SK-N-SH treated with all-trans-retinoic acid at 6 μM for 48 hours (cell line): ENCODE data around the gene PLEKHG5.

Experiments
- ATAC-seq: fragments of 200-7000 bp; cut with Tn5 transposase; 3 replicates; pipeline ENCODE4 v1.9.1; 2020; ENCODE audit warnings: mild to moderate bottlenecking, moderate library complexity
- ARNTL ChIP-seq: fragments of 450-650 bp; formaldehyde crosslinking; IDR thresholded peaks from 2 replicates; pipeline ENCODE4 v1.5.0; 2020; ENCODE audit warnings: low read depth, mild to moderate bottlenecking, moderate library complexity, borderline replicate concordance
- BACH2 ChIP-seq: fragments of 250-450 bp; sonication (Bioruptor Pico); IDR thresholded peaks from 2 replicates; pipeline ENCODE4 v1.9.0; 2021; ENCODE audit warnings: mild to moderate bottlenecking, borderline replicate concordance
- CREB5 ChIP-seq: fragments of 250-450 bp; sonication (Bioruptor Pico); IDR thresholded peaks from 2 replicates; pipeline ENCODE4 v1.5.1; 2020; ENCODE audit warnings: low read depth, mild to moderate bottlenecking, moderate library complexity
- ESRRG ChIP-seq: fragments of 250-450 bp; sonication (Bioruptor Pico); IDR thresholded peaks from 2 replicates; pipeline ENCODE4 v1.6.1; 2021; ENCODE audit warnings: mild to moderate bottlenecking
- GLIS3 ChIP-seq: fragments of 250-450 bp; sonication (Bioruptor Pico); IDR thresholded peaks from 2 replicates; pipeline ENCODE4 v1.5.0; 2020; ENCODE audit warnings: mild to moderate bottlenecking, moderate library complexity
- PPARA ChIP-seq: fragments of 250-450 bp; sonication (Bioruptor Pico); IDR thresholded peaks from 2 replicates; pipeline ENCODE4 v1.5.0; 2020; ENCODE audit warnings: mild to moderate bottlenecking, borderline replicate concordance
- SNAI2 ChIP-seq: fragments of 250-450 bp; sonication (Bioruptor Pico); IDR thresholded peaks from 2 replicates; pipeline ENCODE4 v1.5.0; 2020; ENCODE audit warnings: mild to moderate bottlenecking, moderate library complexity
- TOX ChIP-seq: fragments of 250-450 bp; sonication (Bioruptor Pico); IDR thresholded peaks from 2 replicates; pipeline ENCODE4 v1.8.0; 2021; ENCODE audit warnings: mild to moderate bottlenecking, moderate library complexity, borderline replicate concordance
- ZFP3 ChIP-seq: fragments of 250-450 bp; sonication (Bioruptor Pico); IDR thresholded peaks from 2 replicates; pipeline ENCODE4 v1.5.0; 2020; ENCODE audit warnings: mild to moderate bottlenecking, moderate library complexity
- ZFP30 ChIP-seq: fragments of 450-650 bp; formaldehyde crosslinking; IDR thresholded peaks from 2 replicates; pipeline ENCODE4 v1.5.0; 2022; ENCODE audit warnings: mild to moderate bottlenecking, moderate library complexity
- ZNF565 ChIP-seq: fragments of 450-650 bp; formaldehyde crosslinking; conservative IDR thresholded peaks from 2 replicates; pipeline ENCODE4 v1.5.0; 2020; ENCODE audit warnings: low read depth, mild to moderate bottlenecking, moderate library complexity
- ZNF70 ChIP-seq: fragments of 450-650 bp; formaldehyde crosslinking; IDR thresholded peaks from 2 replicates; pipeline ENCODE4 v1.5.0; 2020; ENCODE audit warnings: mild to moderate bottlenecking, moderate library complexity
- ZNF8 ChIP-seq: fragments of 450-650 bp; formaldehyde crosslinking; IDR thresholded peaks from 2 replicates; pipeline ENCODE4 v1.5.0; 2020; ENCODE audit warnings: mild to moderate bottlenecking, moderate library complexity
- TF ChIP-seq, protein P1 (sequence below): fragments of 250-450 bp; sonication (Bioruptor Pico); IDR thresholded peaks from 2 replicates; pipeline ENCODE4 v1.8.0; 2021; ENCODE audit warnings: low read depth, mild to moderate bottlenecking, moderate library complexity, borderline replicate concordance
- TF ChIP-seq, protein P2 (sequence below): fragments of 250-450 bp; sonication (Bioruptor Pico); IDR thresholded peaks from 2 replicates; pipeline ENCODE4 v1.5.1; 2021; ENCODE audit warnings: mild to moderate bottlenecking, moderate library complexity
- TF ChIP-seq, protein P3 (sequence below): fragments of 250-450 bp; sonication (Bioruptor Pico); IDR thresholded peaks from 2 replicates; pipeline ENCODE4 v1.5.0; 2020; ENCODE audit warnings: mild to moderate bottlenecking, moderate library complexity
- TF ChIP-seq, protein P4 (sequence below): fragments of 250-450 bp; sonication (Bioruptor Pico); IDR thresholded peaks from 2 replicates; pipeline ENCODE4 v1.8.0; 2020; ENCODE audit warnings: mild to moderate bottlenecking, moderate library complexity, borderline replicate concordance

Gene PLEKHG5

GRCh38 chr1:6500544-6501278, 9.2 kb upstream of the PLEKHG5 start:
- no peak for TF ChIP-seq ZNF70 (CRISPR knock-in tag)
- no peak for TF ChIP-seq BACH2 (CRISPR knock-in tag)
- TF ChIP-seq ZFP3 = no peak
- no peak for TF ChIP-seq PPARA
- TF ChIP-seq, protein P1, sequence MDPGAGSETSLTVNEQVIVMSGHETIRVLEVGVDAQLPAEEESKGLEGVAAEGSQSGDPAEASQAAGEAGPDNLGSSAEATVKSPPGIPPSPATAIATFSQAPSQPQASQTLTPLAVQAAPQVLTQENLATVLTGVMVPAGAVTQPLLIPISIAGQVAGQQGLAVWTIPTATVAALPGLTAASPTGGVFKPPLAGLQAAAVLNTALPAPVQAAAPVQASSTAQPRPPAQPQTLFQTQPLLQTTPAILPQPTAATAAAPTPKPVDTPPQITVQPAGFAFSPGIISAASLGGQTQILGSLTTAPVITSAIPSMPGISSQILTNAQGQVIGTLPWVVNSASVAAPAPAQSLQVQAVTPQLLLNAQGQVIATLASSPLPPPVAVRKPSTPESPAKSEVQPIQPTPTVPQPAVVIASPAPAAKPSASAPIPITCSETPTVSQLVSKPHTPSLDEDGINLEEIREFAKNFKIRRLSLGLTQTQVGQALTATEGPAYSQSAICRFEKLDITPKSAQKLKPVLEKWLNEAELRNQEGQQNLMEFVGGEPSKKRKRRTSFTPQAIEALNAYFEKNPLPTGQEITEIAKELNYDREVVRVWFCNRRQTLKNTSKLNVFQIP (CRISPR knock-in tag) = no peak
- no peak for TF ChIP-seq ESRRG (CRISPR knock-in tag)
- TF ChIP-seq CREB5 (CRISPR knock-in tag) = no peak
- ATAC-seq = no peak

DNA sequence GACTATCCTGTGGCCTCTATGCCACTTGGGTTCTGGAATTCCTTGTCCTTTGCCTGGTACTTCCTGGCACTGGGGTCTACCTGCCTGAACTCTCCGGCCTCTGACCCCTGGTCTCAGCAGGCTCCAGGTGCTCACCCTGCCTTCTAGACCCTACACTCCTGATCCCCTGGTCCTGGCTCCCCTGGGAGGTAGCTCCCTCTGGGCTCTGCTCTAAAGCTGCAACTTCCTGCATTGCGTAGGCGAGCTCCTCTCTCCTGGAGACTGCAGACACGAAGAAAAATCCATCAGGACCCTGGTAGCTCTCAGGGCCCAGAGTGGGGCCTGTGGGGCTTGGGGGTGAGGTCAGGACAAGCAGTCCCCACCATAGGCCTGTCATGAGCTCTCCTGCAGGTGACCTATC, 7.8 kb upstream of the PLEKHG5 start:
- TF ChIP-seq, protein P1 (CRISPR knock-in tag) = no peak
- TF ChIP-seq TOX (no peak), ZNF70 (CRISPR knock-in tag) (no peak), ESRRG (CRISPR knock-in tag) (no peak), SNAI2 (CRISPR knock-in tag) (no peak), ZFP3 (no peak), ZNF8 (CRISPR knock-in tag) (no peak), CREB5 (CRISPR knock-in tag) (no peak), ZNF565 (CRISPR knock-in tag) (no peak), ZFP30 (CRISPR knock-in tag) (no peak), GLIS3 (no peak), ARNTL (no peak), BACH2 (CRISPR knock-in tag) (no peak)
- TF ChIP-seq, protein P2, sequence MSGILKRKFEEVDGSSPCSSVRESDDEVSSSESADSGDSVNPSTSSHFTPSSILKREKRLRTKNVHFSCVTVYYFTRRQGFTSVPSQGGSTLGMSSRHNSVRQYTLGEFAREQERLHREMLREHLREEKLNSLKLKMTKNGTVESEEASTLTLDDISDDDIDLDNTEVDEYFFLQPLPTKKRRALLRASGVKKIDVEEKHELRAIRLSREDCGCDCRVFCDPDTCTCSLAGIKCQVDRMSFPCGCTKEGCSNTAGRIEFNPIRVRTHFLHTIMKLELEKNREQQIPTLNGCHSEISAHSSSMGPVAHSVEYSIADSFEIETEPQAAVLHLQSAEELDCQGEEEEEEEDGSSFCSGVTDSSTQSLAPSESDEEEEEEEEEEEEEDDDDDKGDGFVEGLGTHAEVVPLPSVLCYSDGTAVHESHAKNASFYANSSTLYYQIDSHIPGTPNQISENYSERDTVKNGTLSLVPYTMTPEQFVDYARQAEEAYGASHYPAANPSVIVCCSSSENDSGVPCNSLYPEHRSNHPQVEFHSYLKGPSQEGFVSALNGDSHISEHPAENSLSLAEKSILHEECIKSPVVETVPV (CRISPR knock-in tag) = no peak
- TF ChIP-seq, protein P3, sequence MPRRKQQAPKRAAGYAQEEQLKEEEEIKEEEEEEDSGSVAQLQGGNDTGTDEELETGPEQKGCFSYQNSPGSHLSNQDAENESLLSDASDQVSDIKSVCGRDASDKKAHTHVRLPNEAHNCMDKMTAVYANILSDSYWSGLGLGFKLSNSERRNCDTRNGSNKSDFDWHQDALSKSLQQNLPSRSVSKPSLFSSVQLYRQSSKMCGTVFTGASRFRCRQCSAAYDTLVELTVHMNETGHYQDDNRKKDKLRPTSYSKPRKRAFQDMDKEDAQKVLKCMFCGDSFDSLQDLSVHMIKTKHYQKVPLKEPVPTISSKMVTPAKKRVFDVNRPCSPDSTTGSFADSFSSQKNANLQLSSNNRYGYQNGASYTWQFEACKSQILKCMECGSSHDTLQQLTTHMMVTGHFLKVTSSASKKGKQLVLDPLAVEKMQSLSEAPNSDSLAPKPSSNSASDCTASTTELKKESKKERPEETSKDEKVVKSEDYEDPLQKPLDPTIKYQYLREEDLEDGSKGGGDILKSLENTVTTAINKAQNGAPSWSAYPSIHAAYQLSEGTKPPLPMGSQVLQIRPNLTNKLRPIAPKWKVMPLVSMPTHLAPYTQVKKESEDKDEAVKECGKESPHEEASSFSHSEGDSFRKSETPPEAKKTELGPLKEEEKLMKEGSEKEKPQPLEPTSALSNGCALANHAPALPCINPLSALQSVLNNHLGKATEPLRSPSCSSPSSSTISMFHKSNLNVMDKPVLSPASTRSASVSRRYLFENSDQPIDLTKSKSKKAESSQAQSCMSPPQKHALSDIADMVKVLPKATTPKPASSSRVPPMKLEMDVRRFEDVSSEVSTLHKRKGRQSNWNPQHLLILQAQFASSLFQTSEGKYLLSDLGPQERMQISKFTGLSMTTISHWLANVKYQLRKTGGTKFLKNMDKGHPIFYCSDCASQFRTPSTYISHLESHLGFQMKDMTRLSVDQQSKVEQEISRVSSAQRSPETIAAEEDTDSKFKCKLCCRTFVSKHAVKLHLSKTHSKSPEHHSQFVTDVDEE (CRISPR knock-in tag) = no peak
- TF ChIP-seq, protein P4, sequence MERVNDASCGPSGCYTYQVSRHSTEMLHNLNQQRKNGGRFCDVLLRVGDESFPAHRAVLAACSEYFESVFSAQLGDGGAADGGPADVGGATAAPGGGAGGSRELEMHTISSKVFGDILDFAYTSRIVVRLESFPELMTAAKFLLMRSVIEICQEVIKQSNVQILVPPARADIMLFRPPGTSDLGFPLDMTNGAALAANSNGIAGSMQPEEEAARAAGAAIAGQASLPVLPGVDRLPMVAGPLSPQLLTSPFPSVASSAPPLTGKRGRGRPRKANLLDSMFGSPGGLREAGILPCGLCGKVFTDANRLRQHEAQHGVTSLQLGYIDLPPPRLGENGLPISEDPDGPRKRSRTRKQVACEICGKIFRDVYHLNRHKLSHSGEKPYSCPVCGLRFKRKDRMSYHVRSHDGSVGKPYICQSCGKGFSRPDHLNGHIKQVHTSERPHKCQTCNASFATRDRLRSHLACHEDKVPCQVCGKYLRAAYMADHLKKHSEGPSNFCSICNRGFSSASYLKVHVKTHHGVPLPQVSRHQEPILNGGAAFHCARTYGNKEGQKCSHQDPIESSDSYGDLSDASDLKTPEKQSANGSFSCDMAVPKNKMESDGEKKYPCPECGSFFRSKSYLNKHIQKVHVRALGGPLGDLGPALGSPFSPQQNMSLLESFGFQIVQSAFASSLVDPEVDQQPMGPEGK (CRISPR knock-in tag) = no peak
- TF ChIP-seq, all 23 proteins: peak for 0
- ATAC-seq = no peak
